Eye (tissue), 1 donor: ENCODE results near the gene NUMB.
"Not testable (repeated sequence)": the region's sequence is repeated elsewhere in the genome, so short reads cannot be mapped to it uniquely, and the experiment has no call there.

Source experiments
- DNase-seq: peaks from one replicate; pipeline ENCODE4 v3.0.0-alpha.2; 2015

NUMB gene

GRCh38 chr14:73465823-73466532 lies 7.6 kb upstream of the NUMB start:
- no peak for DNase-seq

- DNase-seq: no peak
Observed at GRCh38 chr14:73463411-73463810, 5.1 kb upstream of the NUMB start.

- no peak for DNase-seq
Observed at GRCh38 chr14:73462815-73463214, 4.5 kb upstream of the NUMB start.

GRCh38 chr14:73462048-73462715 lies 3.8 kb upstream of the NUMB start:
- DNase-seq: peak; percentile 23

GRCh38 chr14:73461478-73462047 lies 3.2 kb upstream of the NUMB start:
- no peak for DNase-seq

GRCh38 chr14:73460691-73461127 lies 2.4 kb upstream of the NUMB start:
- DNase-seq: no peak

- DNase-seq: no peak
Observed at GRCh38 chr14:73459959-73460358, 1.6 kb upstream of the NUMB start.

GRCh38 chr14:73457924-73458182 lies 493 bp downstream of the NUMB start:
- DNase-seq: no peak

- peak; percentile 70 for DNase-seq
Observed at GRCh38 chr14:73457041-73457923, 1.1 kb downstream of the NUMB start.

GRCh38 chr14:73455294-73455693 lies 3.1 kb downstream of the NUMB start:
- no peak for DNase-seq

- peak; percentile 33 for DNase-seq
Observed at GRCh38 chr14:73452341-73453186, 5.8 kb downstream of the NUMB start.

GRCh38 chr14:73443758-73444157 lies 14.6 kb downstream of the NUMB start:
- DNase-seq: no peak

GRCh38 chr14:73441286-73441685 lies 17.1 kb downstream of the NUMB start:
- no peak for DNase-seq

- no peak for DNase-seq
Observed at GRCh38 chr14:73438993-73439392, 19.4 kb downstream of the NUMB start.

GRCh38 chr14:73437206-73437605 lies 21.1 kb downstream of the NUMB start:
- no peak for DNase-seq

GRCh38 chr14:73432124-73432523 lies 26.2 kb downstream of the NUMB start:
- DNase-seq: no peak

- no peak for DNase-seq
Observed at GRCh38 chr14:73428353-73428824, 30.0 kb downstream of the NUMB start.

GRCh38 chr14:73427516-73428264 lies 30.7 kb downstream of the NUMB start:
- no peak for DNase-seq

GRCh38 chr14:73426877-73427276 lies 31.5 kb downstream of the NUMB start:
- DNase-seq: no peak

- no peak for DNase-seq
Observed at GRCh38 chr14:73424453-73424852, 33.9 kb downstream of the NUMB start.

GRCh38 chr14:73423092-73423491 lies 35.3 kb downstream of the NUMB start:
- not testable (repeated sequence) for DNase-seq

GRCh38 chr14:73422515-73422914 lies 35.8 kb downstream of the NUMB start:
- DNase-seq: no peak
